DOHH2 (cell line): ENCODE measurements around the gene ACOT6.
"Not testable (repeated sequence)": the region's sequence is repeated elsewhere in the genome, so short reads cannot be mapped to it uniquely, and the experiment has no call there.

ENCODE experiments used
- H3F3A ChIP-seq: fragments of 200-600 bp; sonication (generic), shearing (Covaris generic); 2 replicates; pipeline ENCODE4 v1.6.0; 2016; ENCODE audit warnings: antibody characterized with exemption, mild to moderate bottlenecking; ENCODE audit not compliant: control insufficient read depth, insufficient read depth
- H3K27ac ChIP-seq: fragments of 200-600 bp; sonication (generic); 2 replicates; pipeline ENCODE4 v1.5.1; 2014; ENCODE audit warnings: low read depth, mild to moderate bottlenecking, low read length, moderate library complexity
- H3K27me3 ChIP-seq: fragments of 200-600 bp; sonication (generic); 2 replicates; pipeline ENCODE4 v1.6.1; 2014; ENCODE audit warnings: mild to moderate bottlenecking, low read length, mixed read lengths; ENCODE audit not compliant: control insufficient read depth
- H3K36me3 ChIP-seq: fragments of 200-600 bp; sonication (generic); 2 replicates; pipeline ENCODE4 v1.6.1; 2014; ENCODE audit warnings: mild to moderate bottlenecking, low read length, moderate library complexity, mixed read lengths; ENCODE audit not compliant: control insufficient read depth
- H3K4me1 ChIP-seq: fragments of 200-600 bp; sonication (generic); 2 replicates; pipeline ENCODE4 v1.6.1; 2014; ENCODE audit warnings: mild to moderate bottlenecking, low read length, mixed read lengths; ENCODE audit not compliant: control insufficient read depth
- H3K4me2 ChIP-seq: fragments of 200-600 bp; sonication (generic); 2 replicates; pipeline ENCODE4 v1.6.0; 2014; ENCODE audit warnings: mild to moderate bottlenecking, low read length, moderate library complexity
- H3K4me3 ChIP-seq: fragments of 200-600 bp; sonication (generic); 2 replicates; pipeline ENCODE4 v1.5.1; 2014; ENCODE audit warnings: mild to moderate bottlenecking, low read length, mixed read lengths
- H3K79me2 ChIP-seq: fragments of 200-600 bp; sonication (generic); 2 replicates; pipeline ENCODE4 v1.6.1; 2014; ENCODE audit warnings: mild to moderate bottlenecking, low read length, mixed read lengths; ENCODE audit not compliant: control insufficient read depth
- H3K9me2 ChIP-seq: fragments of 200-600 bp; sonication (generic); replicated peaks from 2 replicates; pipeline ENCODE4 v1.6.1; 2014; ENCODE audit warnings: mild to moderate bottlenecking, low read length, mixed read lengths; ENCODE audit not compliant: control insufficient read depth
- H3K9me3 ChIP-seq: fragments of 200-600 bp; sonication (generic); 2 replicates; pipeline ENCODE4 v1.6.1; 2014; ENCODE audit warnings: antibody characterized with exemption, low read length, mixed read lengths; ENCODE audit not compliant: control insufficient read depth, insufficient read depth
- H4K20me1 ChIP-seq: fragments of 200-600 bp; sonication (generic); 2 replicates; pipeline ENCODE4 v1.6.0; 2014; ENCODE audit warnings: low read depth, mild to moderate bottlenecking, antibody characterized with exemption, low read length, moderate library complexity; ENCODE audit not compliant: control insufficient read depth, insufficient read depth
- EZH2phosphoT487 ChIP-seq: fragments of 200-600 bp; sonication (generic); IDR thresholded peaks from 2 replicates; pipeline ENCODE4 v1.6.1; 2017; ENCODE audit warnings: borderline replicate concordance, mild to moderate bottlenecking, antibody characterized with exemption, low read length, moderate library complexity, mixed read lengths
- TF ChIP-seq, protein P1 (sequence below): fragments of 200-600 bp; sonication (generic); IDR thresholded peaks from one replicate; pipeline ENCODE4 v1.5.1; 2014; ENCODE audit warnings: antibody characterized with exemption, mild to moderate bottlenecking, low read depth, low read length; ENCODE audit not compliant: poor library complexity, severe bottlenecking

ACOT6 gene

GRCh38 chr14:73589116-73589515 lies 23.2 kb upstream of the ACOT6 start:
- no peak overlapping the region for H3K4me2 ChIP-seq

DNA sequence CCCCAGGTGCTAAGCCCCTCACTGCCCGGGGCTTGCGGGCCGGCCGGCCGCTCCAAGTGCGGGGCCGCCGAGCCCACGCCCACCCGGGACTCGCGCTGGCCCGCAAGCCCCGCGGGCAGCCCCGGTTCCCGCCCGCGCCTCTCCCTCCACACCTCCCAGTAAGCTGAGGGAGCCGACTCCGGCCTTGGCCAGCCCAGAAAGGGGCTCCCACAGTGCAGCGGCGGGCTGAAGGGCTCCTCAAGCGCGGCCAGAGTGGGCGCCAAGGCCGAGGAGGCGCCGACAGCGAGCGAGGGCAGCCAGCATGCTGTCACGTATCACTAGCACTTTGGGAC lies 21.7 kb upstream of the ACOT6 start:
- H4K20me1 ChIP-seq, H3F3A ChIP-seq, H3K4me2 ChIP-seq, H3K79me2 ChIP-seq, H3K4me3 ChIP-seq, H3K27ac ChIP-seq, H3K9me3 ChIP-seq, H3K9me2 ChIP-seq, H3K36me3 ChIP-seq: not testable (repeated sequence)
- Histone ChIP-seq H3K27me3 (peaks cover 21% of the 10 kb centered on the region), H3K4me1 (peaks cover 17% of the 10 kb centered on the region)

More at GRCh38 chr14:73589116-73589515, 23.2 kb upstream of the ACOT6 start:
- Histone ChIP-seq H3K4me1 (peaks cover 17% of the 10 kb centered on the region), H3K36me3 (no peaks in the 10 kb centered on the region), H3K27ac (no peak overlapping the region), H3F3A (no peaks in the 10 kb centered on the region; the same call in 1 of the 2 replicates), H3K27me3 (peaks cover 21% of the 10 kb centered on the region), H3K9me3 (no peaks in the 10 kb centered on the region), H3K9me2 (no peaks in the 10 kb centered on the region), H3K4me3 (no peak overlapping the region), H3K79me2 (no peaks in the 10 kb centered on the region), H4K20me1 (no peaks in the 10 kb centered on the region)
- TF ChIP-seq, protein P1, sequence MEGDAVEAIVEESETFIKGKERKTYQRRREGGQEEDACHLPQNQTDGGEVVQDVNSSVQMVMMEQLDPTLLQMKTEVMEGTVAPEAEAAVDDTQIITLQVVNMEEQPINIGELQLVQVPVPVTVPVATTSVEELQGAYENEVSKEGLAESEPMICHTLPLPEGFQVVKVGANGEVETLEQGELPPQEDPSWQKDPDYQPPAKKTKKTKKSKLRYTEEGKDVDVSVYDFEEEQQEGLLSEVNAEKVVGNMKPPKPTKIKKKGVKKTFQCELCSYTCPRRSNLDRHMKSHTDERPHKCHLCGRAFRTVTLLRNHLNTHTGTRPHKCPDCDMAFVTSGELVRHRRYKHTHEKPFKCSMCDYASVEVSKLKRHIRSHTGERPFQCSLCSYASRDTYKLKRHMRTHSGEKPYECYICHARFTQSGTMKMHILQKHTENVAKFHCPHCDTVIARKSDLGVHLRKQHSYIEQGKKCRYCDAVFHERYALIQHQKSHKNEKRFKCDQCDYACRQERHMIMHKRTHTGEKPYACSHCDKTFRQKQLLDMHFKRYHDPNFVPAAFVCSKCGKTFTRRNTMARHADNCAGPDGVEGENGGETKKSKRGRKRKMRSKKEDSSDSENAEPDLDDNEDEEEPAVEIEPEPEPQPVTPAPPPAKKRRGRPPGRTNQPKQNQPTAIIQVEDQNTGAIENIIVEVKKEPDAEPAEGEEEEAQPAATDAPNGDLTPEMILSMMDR: no peak
- no peak for TF ChIP-seq EZH2phosphoT487

- no peaks in the 10 kb centered on the region; the same call in 1 of the 2 replicates for H4K20me1 ChIP-seq
- peaks cover 21% of the 10 kb centered on the region for H3K27me3 ChIP-seq
- no peaks in the 10 kb centered on the region for H3K36me3 ChIP-seq
- no peak within 1 kb of the TSS for H3K27ac ChIP-seq
- H3K9me2 ChIP-seq: no peaks in the 10 kb centered on the region
- no peaks in the 10 kb centered on the region for H3K79me2 ChIP-seq
- TF ChIP-seq, protein P1: no peak
- 0 out of 2 replicates have a peak, but pooled peaks have one; percentile 27 for TF ChIP-seq EZH2phosphoT487
- peak within 1 kb of the TSS; percentile 63 for H3K4me2 ChIP-seq
- H3K4me1 ChIP-seq: peaks cover 14% of the 10 kb centered on the region
- H3K4me3 ChIP-seq: peak within 1 kb of the TSS; percentile 60
- H3K9me3 ChIP-seq: no peaks in the 10 kb centered on the region
- H3F3A ChIP-seq: no peaks in the 10 kb centered on the region; the same call in 1 of the 2 replicates
These were observed 20.4 kb upstream of the ACOT6 start, which contains the start of gene ACOT4 for GRCh38 chr14:73591690-73592449. Gene ACOT4 (plus strand): TSS chr14:73591873. CDS start chr14:73591960, 87 bp downstream.

DNA sequence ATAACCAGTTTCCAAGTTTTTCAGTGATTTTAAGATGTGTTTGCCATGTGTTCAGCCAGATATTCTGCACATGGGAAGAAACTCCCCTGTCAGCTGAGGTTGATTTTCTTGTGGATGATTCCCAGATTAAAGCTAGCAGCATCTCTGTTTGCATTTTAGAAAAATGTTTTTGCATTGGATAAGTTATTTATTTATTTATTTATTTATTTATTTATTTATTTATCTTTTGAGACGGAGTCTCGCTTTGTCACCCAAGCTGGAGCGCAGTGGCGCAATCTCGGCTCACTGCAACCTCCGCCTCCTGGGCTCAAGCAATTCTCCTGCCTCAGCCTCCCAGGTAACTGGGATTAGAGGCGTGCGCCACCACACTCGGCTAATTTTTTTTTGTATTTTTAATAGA lies 17.8 kb upstream of the ACOT6 start:
- TF ChIP-seq EZH2phosphoT487: no peak
- TF ChIP-seq, protein P1: no peak
- Histone ChIP-seq H3K4me3 (no peak overlapping the region), H3K4me1 (peaks cover 9% of the 10 kb centered on the region), H3K9me2 (no peaks in the 10 kb centered on the region), H3K9me3 (no peaks in the 10 kb centered on the region), H3F3A (no peaks in the 10 kb centered on the region; the same call in 1 of the 2 replicates), H3K4me2 (no peak overlapping the region), H3K79me2 (no peaks in the 10 kb centered on the region), H3K27ac (no peak overlapping the region), H3K36me3 (no peaks in the 10 kb centered on the region), H3K27me3 (peaks cover 22% of the 10 kb centered on the region), H4K20me1 (no peaks in the 10 kb centered on the region; the same call in 1 of the 2 replicates)
